Gastroesophageal sphincter (tissue), 4 donors: ENCODE data around the gene IRX2. TPM values are rescaled to one million over a fixed set of nuclear protein-coding genes. Genes with fewer than 3 reads are reported as not detected.

Experiments
- ATAC-seq: fragments of 150-250 bp; one replicate; pipeline ENCODE4 v1.9.1; 2016; ENCODE audit warnings: mild to moderate bottlenecking, moderate library complexity
- H3K27ac ChIP-seq, 4 donors: fragments of 200-600 bp; sonication (generic) in 3 of 4; 1 replicate in 3 of 4; 2 replicates in 1 of 4; pipeline ENCODE4 v1.5.1; 2016 to 2019
- H3K27me3 ChIP-seq: fragments of 200-600 bp; sonication (generic); one replicate; pipeline ENCODE4 v1.5.1; 2019
- H3K36me3 ChIP-seq, 2 donors: fragments of 200-600 bp; sonication (generic); one replicate each; pipeline ENCODE4 v1.5.1; 2019; ENCODE audit warnings: control low read depth in 1 of 2
- H3K4me1 ChIP-seq, 3 donors: fragments of 200-600 bp; sonication (generic); 1 replicate in 2 of 3; 2 replicates in 1 of 3; pipeline ENCODE4 v1.5.1; 2016 to 2019; ENCODE audit warnings: control low read depth in 2 of 3
- H3K4me3 ChIP-seq, 2 donors: fragments of 200-600 bp; sonication (generic); one replicate each; pipeline ENCODE4 v1.5.1; 2019; ENCODE audit warnings: mild to moderate bottlenecking in 1 of 2, moderate library complexity in 1 of 2
- H3K9me3 ChIP-seq, 3 donors: fragments of 200-600 bp; sonication (generic); one replicate each; pipeline ENCODE4 v1.5.1; 2017 to 2019; ENCODE audit warnings: control low read depth in 2 of 3
- EP300 ChIP-seq: sonication (generic); formaldehyde crosslinking; IDR thresholded peaks from one replicate; pipeline ENCODE4 v1.6.1; 2017; ENCODE audit warnings: antibody characterized with exemption, mild to moderate bottlenecking
- POLR2A ChIP-seq, 2 donors: fragments of 450-650 bp; IDR thresholded peaks; one replicate each; pipeline ENCODE4 v1.6.1; 2017; ENCODE audit warnings: antibody characterized with exemption in 2 of 2, mild to moderate bottlenecking in 2 of 2, moderate library complexity in 1 of 2
- POLR2AphosphoS5 ChIP-seq: sonication (generic); formaldehyde crosslinking; IDR thresholded peaks from one replicate; pipeline ENCODE4 v1.6.1; 2017; ENCODE audit warnings: antibody characterized with exemption
- WGBS, 2 donors: methylation state at CpG; one replicate each; pipeline ENCODE4 v1.1.5; 2018; ENCODE audit warnings: low coverage in 1 of 2; 5-methylcytosine and 5-hydroxymethylcytosine counted together
- total RNA-seq, 4 donors: library from RNA; depleted of rRNA; stranded (reverse); fragments of >200 nt; gene quantifications; one replicate each; pipeline ENCODE4 v1.1.0, GENCODE V29; 2016
- TF ChIP-seq, protein P1 (sequence below), 4 experiments: fragments of 200-600 bp in 2 of 4; fragments of 450-650 bp in 2 of 4; sonication (generic) in 1 of 4; IDR thresholded peaks; one replicate each; pipeline ENCODE4 v1.5.1; 2017 to 2019; ENCODE audit warnings: antibody characterized with exemption in 4 of 4, mild to moderate bottlenecking in 2 of 4, moderate library complexity in 2 of 4

IRX2 gene
- total RNA-seq, 4 donors from 2014 or later, result 0.81 to 2.6 (median 1.2) TPM; not detected in 1

DNA sequence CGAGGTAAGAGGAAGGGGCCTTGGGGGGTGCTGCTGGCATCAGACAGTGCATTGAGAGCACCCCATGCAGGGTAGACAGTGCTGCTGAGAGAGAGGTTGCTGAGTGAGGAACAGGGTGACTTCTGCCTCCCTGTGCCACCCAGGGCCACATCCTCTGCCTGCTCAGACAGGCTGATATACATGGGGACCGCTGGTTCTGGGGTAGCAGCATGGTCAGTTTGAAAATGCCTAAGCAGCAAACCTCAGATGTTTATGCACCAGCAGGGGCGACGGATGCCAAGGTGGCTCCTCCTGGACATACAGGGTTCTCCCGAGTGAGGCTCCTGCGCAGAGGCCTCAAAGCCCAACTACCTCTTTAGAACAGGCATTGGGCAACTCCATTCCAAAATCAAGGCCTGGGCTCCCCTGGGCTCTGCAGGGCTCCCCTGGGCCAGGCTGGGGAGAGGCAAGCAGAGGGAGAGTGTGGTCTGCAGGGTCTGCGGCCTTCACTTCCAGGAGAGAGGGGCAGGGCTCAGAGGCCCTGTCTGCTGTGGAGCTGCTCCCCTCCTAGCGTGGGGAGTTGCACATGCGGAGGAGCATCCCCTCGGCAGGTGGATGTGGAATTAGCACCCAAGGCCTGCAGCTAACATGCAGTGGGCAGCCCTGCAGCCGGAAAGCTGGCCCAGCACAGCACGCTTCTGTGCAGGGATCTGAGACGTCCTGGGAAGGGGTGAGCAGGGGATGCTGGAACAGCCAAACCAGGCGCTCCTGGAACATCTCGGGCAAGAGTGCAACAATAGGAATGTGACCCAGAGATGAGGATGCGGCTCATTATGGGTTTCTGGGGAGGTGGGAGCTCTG, 46.5 kb downstream of the IRX2 start:
- Histone ChIP-seq H3K36me3 (no peaks in the 10 kb centered on the region), H3K9me3 (no peaks in the 10 kb centered on the region), H3K27me3 (peaks cover 66% of the 10 kb centered on the region), H3K4me3 (no peak overlapping the region), H3K4me1 (no peaks in the 10 kb centered on the region), H3K27ac (no peak overlapping the region)
- no peak for TF ChIP-seq EP300
- TF ChIP-seq, protein P1, sequence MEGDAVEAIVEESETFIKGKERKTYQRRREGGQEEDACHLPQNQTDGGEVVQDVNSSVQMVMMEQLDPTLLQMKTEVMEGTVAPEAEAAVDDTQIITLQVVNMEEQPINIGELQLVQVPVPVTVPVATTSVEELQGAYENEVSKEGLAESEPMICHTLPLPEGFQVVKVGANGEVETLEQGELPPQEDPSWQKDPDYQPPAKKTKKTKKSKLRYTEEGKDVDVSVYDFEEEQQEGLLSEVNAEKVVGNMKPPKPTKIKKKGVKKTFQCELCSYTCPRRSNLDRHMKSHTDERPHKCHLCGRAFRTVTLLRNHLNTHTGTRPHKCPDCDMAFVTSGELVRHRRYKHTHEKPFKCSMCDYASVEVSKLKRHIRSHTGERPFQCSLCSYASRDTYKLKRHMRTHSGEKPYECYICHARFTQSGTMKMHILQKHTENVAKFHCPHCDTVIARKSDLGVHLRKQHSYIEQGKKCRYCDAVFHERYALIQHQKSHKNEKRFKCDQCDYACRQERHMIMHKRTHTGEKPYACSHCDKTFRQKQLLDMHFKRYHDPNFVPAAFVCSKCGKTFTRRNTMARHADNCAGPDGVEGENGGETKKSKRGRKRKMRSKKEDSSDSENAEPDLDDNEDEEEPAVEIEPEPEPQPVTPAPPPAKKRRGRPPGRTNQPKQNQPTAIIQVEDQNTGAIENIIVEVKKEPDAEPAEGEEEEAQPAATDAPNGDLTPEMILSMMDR (IDR thresholded peaks at IDR 0.05), result no peak
- no peak for TF ChIP-seq POLR2A (IDR thresholded peaks at IDR 0.05)
- no peak for TF ChIP-seq POLR2AphosphoS5
- 25 to 86% methylated on average over 1 to 7 of the region's 16 CpGs for WGBS, 2 donors
- ATAC-seq, result no peak

DNA sequence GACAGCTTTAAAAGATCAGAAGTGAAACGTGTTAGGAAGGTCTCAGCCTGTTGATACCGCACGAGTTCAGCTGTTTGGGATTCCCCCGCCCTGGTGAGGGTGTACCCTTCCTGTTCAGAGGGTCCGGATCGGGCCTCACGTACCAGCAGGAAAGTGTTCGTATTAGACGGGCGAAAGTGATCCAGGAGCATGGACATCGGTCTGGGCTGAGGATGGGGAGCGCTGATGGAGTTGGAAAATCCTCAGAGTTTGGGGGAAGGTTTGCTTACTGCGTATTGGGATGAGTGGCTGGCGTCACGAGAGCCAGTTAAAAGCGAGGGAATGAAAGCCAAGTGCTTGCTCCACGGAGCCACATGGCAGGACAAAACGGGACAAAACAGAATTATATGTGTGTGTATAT, 47.4 kb downstream of the IRX2 start:
- Histone ChIP-seq H3K9me3 (no peaks in the 10 kb centered on the region), H3K27me3 (peaks cover 75% of the 10 kb centered on the region), H3K27ac (no peak overlapping the region), H3K36me3 (no peaks in the 10 kb centered on the region), H3K4me1 (no peaks in the 10 kb centered on the region), H3K4me3 (no peak overlapping the region)
- WGBS, 2 donors, result 84 to 88% methylated on average over 15 to 18 of the region's 18 CpGs
- ATAC-seq, result no peak
- TF ChIP-seq POLR2AphosphoS5 (no peak), EP300 (no peak), POLR2A (IDR thresholded peaks at IDR 0.05) (no peak)
- TF ChIP-seq, protein P1 (IDR thresholded peaks at IDR 0.05), result no peak

DNA sequence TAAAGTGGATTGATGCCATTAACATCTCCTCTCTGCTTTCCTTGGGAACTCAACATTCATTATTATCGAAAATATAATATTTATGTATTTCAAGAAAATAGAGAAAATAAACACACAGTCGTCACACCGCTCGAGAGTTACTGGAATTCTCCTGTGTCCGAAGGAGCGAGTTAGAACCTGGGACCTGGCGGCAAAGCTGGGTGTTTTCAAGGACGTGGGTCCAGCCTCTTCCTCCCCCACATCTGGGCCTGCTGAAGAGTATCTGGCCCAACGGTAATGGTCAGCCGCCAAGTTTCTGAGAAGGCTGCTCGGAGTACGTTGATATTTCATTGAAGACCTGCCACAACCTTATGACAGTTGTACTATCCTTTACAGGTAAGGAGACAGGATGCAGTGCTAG, 47.9 kb downstream of the IRX2 start:
- 63 to 71% methylated on average over 9 to 12 of the region's 12 CpGs for WGBS, 2 donors
- TF ChIP-seq POLR2A (IDR thresholded peaks at IDR 0.05) (no peak), POLR2AphosphoS5 (no peak), EP300 (no peak)
- TF ChIP-seq, protein P1 (IDR thresholded peaks at IDR 0.05), result no peak
- Histone ChIP-seq H3K27ac (no peak overlapping the region), H3K36me3 (no peaks in the 10 kb centered on the region), H3K27me3 (peaks cover 75% of the 10 kb centered on the region), H3K9me3 (no peaks in the 10 kb centered on the region), H3K4me1 (no peaks in the 10 kb centered on the region), H3K4me3 (no peak overlapping the region)
- no peak for ATAC-seq

DNA sequence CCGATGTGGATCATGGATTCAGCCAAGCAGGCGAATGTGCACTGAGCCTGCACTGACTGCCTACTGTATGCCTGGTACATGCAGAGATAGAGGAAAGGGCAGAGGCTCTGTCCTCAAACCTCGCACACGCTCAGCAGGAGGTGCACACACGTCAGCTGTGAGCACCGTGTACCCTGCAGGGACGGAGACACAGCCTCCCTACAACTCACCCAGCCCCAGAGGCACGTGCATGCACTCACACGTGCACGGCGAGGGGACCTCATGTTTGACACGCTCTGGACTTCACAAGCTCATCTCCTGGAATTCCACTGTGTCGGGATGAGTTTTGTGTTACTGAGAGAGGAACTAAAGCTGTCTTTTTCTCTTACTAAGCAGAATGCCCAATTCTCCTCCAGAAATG, 48.4 kb downstream of the IRX2 start:
- H3K4me1 ChIP-seq, result no peaks in the 10 kb centered on the region
- no peak for TF ChIP-seq POLR2A (IDR thresholded peaks at IDR 0.05)
- TF ChIP-seq EP300, result no peak
- TF ChIP-seq POLR2AphosphoS5, result no peak
- TF ChIP-seq, protein P1 (IDR thresholded peaks at IDR 0.05), result no peak
- H3K9me3 ChIP-seq, result no peaks in the 10 kb centered on the region
- ATAC-seq, result no peak
- no peaks in the 10 kb centered on the region for H3K36me3 ChIP-seq
- no peak overlapping the region for H3K27ac ChIP-seq
- 68 to 79% methylated on average over 5 to 13 of the region's 13 CpGs for WGBS, 2 donors
- peaks cover 75% of the 10 kb centered on the region for H3K27me3 ChIP-seq
- no peak overlapping the region for H3K4me3 ChIP-seq
